ENCODE data around the gene CENPH.

DNA sequence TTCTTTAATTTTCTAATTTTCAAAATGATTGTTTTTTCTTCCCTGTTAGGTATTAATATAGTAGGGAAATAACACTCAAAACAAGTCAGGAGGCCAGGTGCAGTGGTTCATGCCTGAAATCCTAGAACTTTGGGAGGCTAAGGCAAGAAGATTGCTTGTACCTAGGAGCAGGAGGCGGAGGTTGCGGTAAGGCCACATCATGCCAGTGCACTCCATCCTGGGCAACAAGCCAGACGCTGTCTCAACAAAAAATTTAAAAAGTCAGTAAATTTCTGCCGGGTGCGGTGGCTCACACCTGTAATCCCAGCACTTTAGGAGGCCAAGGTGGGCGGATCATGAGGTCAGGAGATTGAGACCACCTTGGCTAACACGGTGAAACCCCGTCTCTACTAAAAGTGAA lies 35.1 kb downstream of the CENPH start:
- TF ChIP-seq, protein P1, sequence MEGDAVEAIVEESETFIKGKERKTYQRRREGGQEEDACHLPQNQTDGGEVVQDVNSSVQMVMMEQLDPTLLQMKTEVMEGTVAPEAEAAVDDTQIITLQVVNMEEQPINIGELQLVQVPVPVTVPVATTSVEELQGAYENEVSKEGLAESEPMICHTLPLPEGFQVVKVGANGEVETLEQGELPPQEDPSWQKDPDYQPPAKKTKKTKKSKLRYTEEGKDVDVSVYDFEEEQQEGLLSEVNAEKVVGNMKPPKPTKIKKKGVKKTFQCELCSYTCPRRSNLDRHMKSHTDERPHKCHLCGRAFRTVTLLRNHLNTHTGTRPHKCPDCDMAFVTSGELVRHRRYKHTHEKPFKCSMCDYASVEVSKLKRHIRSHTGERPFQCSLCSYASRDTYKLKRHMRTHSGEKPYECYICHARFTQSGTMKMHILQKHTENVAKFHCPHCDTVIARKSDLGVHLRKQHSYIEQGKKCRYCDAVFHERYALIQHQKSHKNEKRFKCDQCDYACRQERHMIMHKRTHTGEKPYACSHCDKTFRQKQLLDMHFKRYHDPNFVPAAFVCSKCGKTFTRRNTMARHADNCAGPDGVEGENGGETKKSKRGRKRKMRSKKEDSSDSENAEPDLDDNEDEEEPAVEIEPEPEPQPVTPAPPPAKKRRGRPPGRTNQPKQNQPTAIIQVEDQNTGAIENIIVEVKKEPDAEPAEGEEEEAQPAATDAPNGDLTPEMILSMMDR (IDR thresholded peaks at IDR 0.05; ENCODE audit: low read length), result no peak
- TF ChIP-seq EZH2 (IDR thresholded peaks at IDR 0.05; ENCODE audit: borderline replicate concordance, low read length), result no peak
